Measurements from ENCODE around the gene HS6ST2.

Gene HS6ST2

GRCh38 chrX:132636080-132636479, 322.3 kb downstream of the HS6ST2 start:
- H3K9me3 ChIP-seq (ENCODE audit: control insufficient read depth in 1 of 2, low read length in 2 of 2) = no peaks in the 10 kb centered on the region
- H3K4me3 ChIP-seq (ENCODE audit: low read depth in 1 of 2, low read length in 2 of 2) = no peak overlapping the region
- no peaks in the 10 kb centered on the region for H3K4me1 ChIP-seq (ENCODE audit: control insufficient read depth in 1 of 2, insufficient read depth in 2 of 2, low read length in 2 of 2)
- H3K27me3 ChIP-seq (ENCODE audit: low read depth, low read length) = no peaks in the 10 kb centered on the region
- H3K36me3 ChIP-seq (ENCODE audit: control insufficient read depth in 1 of 2, insufficient read depth in 2 of 2, low read length in 2 of 2) = no peaks in the 10 kb centered on the region
- H3K27ac ChIP-seq (ENCODE audit: low read length) = no peak overlapping the region

GRCh38 chrX:132634521-132634920, 323.9 kb downstream of the HS6ST2 start:
- Histone ChIP-seq H3K27ac (ENCODE audit: low read length) (no peak overlapping the region), H3K9me3 (ENCODE audit: control insufficient read depth in 1 of 2, low read length in 2 of 2) (no peaks in the 10 kb centered on the region), H3K27me3 (ENCODE audit: low read depth, low read length) (no peaks in the 10 kb centered on the region), H3K36me3 (ENCODE audit: control insufficient read depth in 1 of 2, insufficient read depth in 2 of 2, low read length in 2 of 2) (no peaks in the 10 kb centered on the region), H3K4me3 (ENCODE audit: low read depth in 1 of 2, low read length in 2 of 2) (no peak overlapping the region), H3K4me1 (ENCODE audit: control insufficient read depth in 1 of 2, insufficient read depth in 2 of 2, low read length in 2 of 2) (no peaks in the 10 kb centered on the region)

- Histone ChIP-seq H3K27me3 (ENCODE audit: low read depth, low read length) (no peaks in the 10 kb centered on the region), H3K4me1 (ENCODE audit: control insufficient read depth in 1 of 2, insufficient read depth in 2 of 2, low read length in 2 of 2) (no peaks in the 10 kb centered on the region), H3K4me3 (ENCODE audit: low read depth in 1 of 2, low read length in 2 of 2) (no peak overlapping the region), H3K9me3 (ENCODE audit: control insufficient read depth in 1 of 2, low read length in 2 of 2) (no peaks in the 10 kb centered on the region), H3K27ac (ENCODE audit: low read length) (no peak overlapping the region), H3K36me3 (ENCODE audit: control insufficient read depth in 1 of 2, insufficient read depth in 2 of 2, low read length in 2 of 2) (no peaks in the 10 kb centered on the region)
These were observed 326.7 kb downstream of the HS6ST2 start for GRCh38 chrX:132631579-132632232.

- Histone ChIP-seq H3K36me3 (ENCODE audit: control insufficient read depth in 1 of 2, insufficient read depth in 2 of 2, low read length in 2 of 2) (no peaks in the 10 kb centered on the region), H3K27ac (ENCODE audit: low read length) (no peak overlapping the region), H3K9me3 (ENCODE audit: control insufficient read depth in 1 of 2, low read length in 2 of 2) (no peaks in the 10 kb centered on the region), H3K4me1 (ENCODE audit: control insufficient read depth in 1 of 2, insufficient read depth in 2 of 2, low read length in 2 of 2) (no peaks in the 10 kb centered on the region), H3K27me3 (ENCODE audit: low read depth, low read length) (no peaks in the 10 kb centered on the region), H3K4me3 (ENCODE audit: low read depth in 1 of 2, low read length in 2 of 2) (no peak overlapping the region)
These were observed 334.0 kb downstream of the HS6ST2 start for GRCh38 chrX:132624466-132624865.

GRCh38 chrX:132623942-132624341, 334.5 kb downstream of the HS6ST2 start:
- Histone ChIP-seq H3K4me3 (ENCODE audit: low read depth in 1 of 2, low read length in 2 of 2) (no peak overlapping the region), H3K36me3 (ENCODE audit: control insufficient read depth in 1 of 2, insufficient read depth in 2 of 2, low read length in 2 of 2) (no peaks in the 10 kb centered on the region), H3K9me3 (ENCODE audit: control insufficient read depth in 1 of 2, low read length in 2 of 2) (no peaks in the 10 kb centered on the region), H3K27me3 (ENCODE audit: low read depth, low read length) (no peaks in the 10 kb centered on the region), H3K4me1 (ENCODE audit: control insufficient read depth in 1 of 2, insufficient read depth in 2 of 2, low read length in 2 of 2) (no peaks in the 10 kb centered on the region), H3K27ac (ENCODE audit: low read length) (no peak overlapping the region)

- Histone ChIP-seq H3K9me3 (ENCODE audit: control insufficient read depth in 1 of 2, low read length in 2 of 2) (no peaks in the 10 kb centered on the region), H3K27me3 (ENCODE audit: low read depth, low read length) (no peaks in the 10 kb centered on the region), H3K4me1 (ENCODE audit: control insufficient read depth in 1 of 2, insufficient read depth in 2 of 2, low read length in 2 of 2) (no peaks in the 10 kb centered on the region), H3K4me3 (ENCODE audit: low read depth in 1 of 2, low read length in 2 of 2) (no peak overlapping the region), H3K36me3 (ENCODE audit: control insufficient read depth in 1 of 2, insufficient read depth in 2 of 2, low read length in 2 of 2) (no peaks in the 10 kb centered on the region), H3K27ac (ENCODE audit: low read length) (no peak overlapping the region)
These were observed 335.1 kb downstream of the HS6ST2 start for GRCh38 chrX:132623300-132623699.

GRCh38 chrX:132622130-132622529, 336.3 kb downstream of the HS6ST2 start:
- H3K4me1 ChIP-seq (ENCODE audit: control insufficient read depth in 1 of 2, insufficient read depth in 2 of 2, low read length in 2 of 2) = no peaks in the 10 kb centered on the region
- H3K4me3 ChIP-seq (ENCODE audit: low read depth in 1 of 2, low read length in 2 of 2) = no peak overlapping the region
- H3K27ac ChIP-seq (ENCODE audit: low read length) = no peak overlapping the region
- H3K9me3 ChIP-seq (ENCODE audit: control insufficient read depth in 1 of 2, low read length in 2 of 2) = no peaks in the 10 kb centered on the region
- H3K27me3 ChIP-seq (ENCODE audit: low read depth, low read length) = no peaks in the 10 kb centered on the region
- H3K36me3 ChIP-seq (ENCODE audit: control insufficient read depth in 1 of 2, insufficient read depth in 2 of 2, low read length in 2 of 2) = no peaks in the 10 kb centered on the region

GRCh38 chrX:132618810-132619209, 339.6 kb downstream of the HS6ST2 start:
- H3K27me3 ChIP-seq (ENCODE audit: low read depth, low read length) = no peaks in the 10 kb centered on the region
- H3K4me3 ChIP-seq (ENCODE audit: low read depth in 1 of 2, low read length in 2 of 2) = no peak overlapping the region
- no peaks in the 10 kb centered on the region for H3K36me3 ChIP-seq (ENCODE audit: control insufficient read depth in 1 of 2, insufficient read depth in 2 of 2, low read length in 2 of 2)
- H3K4me1 ChIP-seq (ENCODE audit: control insufficient read depth in 1 of 2, insufficient read depth in 2 of 2, low read length in 2 of 2) = no peaks in the 10 kb centered on the region
- no peak overlapping the region for H3K27ac ChIP-seq (ENCODE audit: low read length)
- no peaks in the 10 kb centered on the region for H3K9me3 ChIP-seq (ENCODE audit: control insufficient read depth in 1 of 2, low read length in 2 of 2)

DNA sequence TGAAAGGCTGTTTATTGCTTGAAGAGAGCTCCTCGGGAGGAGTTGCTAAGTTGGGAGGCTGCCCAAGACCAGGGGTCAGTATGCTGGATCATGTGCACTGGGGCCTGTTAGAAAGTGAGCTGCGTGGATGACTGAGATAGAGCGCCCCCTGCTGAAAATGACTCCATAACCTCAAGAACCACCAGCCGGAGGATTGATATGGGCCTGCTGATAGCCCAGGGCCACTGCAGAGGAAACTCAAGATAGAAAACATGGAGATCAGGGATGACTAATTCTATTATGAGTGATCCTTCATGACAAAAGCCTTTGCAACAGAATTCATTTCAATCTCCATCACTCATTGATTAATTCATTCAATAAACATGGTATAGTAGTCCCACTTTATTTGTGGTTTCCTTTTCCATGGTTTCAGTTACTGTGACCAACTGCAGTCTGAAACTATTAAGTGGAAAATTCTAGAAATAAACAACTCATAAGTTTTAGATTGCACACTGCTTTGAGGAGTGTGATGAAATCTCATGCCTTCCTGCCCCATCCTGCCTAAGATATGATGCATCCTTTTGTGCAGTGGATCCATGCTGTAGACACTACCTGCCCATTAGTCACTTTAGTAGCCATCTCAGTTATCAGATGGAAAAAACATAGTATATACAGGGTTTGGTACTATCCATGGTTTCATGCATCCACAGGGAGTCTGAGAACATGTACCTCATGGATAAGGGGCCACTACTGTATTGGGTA, 342.9 kb downstream of the HS6ST2 start:
- no peak overlapping the region for H3K27ac ChIP-seq (ENCODE audit: low read length)
- no peaks in the 10 kb centered on the region for H3K27me3 ChIP-seq (ENCODE audit: low read depth, low read length)
- no peaks in the 10 kb centered on the region for H3K4me1 ChIP-seq (ENCODE audit: control insufficient read depth in 1 of 2, insufficient read depth in 2 of 2, low read length in 2 of 2)
- H3K4me3 ChIP-seq (ENCODE audit: low read depth in 1 of 2, low read length in 2 of 2) = no peak overlapping the region
- H3K9me3 ChIP-seq (ENCODE audit: control insufficient read depth in 1 of 2, low read length in 2 of 2) = no peaks in the 10 kb centered on the region
- H3K36me3 ChIP-seq (ENCODE audit: control insufficient read depth in 1 of 2, insufficient read depth in 2 of 2, low read length in 2 of 2) = no peaks in the 10 kb centered on the region

- H3K4me1 ChIP-seq (ENCODE audit: control insufficient read depth in 1 of 2, insufficient read depth in 2 of 2, low read length in 2 of 2) = no peaks in the 10 kb centered on the region
- no peaks in the 10 kb centered on the region for H3K36me3 ChIP-seq (ENCODE audit: control insufficient read depth in 1 of 2, insufficient read depth in 2 of 2, low read length in 2 of 2)
- H3K9me3 ChIP-seq (ENCODE audit: control insufficient read depth in 1 of 2, low read length in 2 of 2) = no peaks in the 10 kb centered on the region
- H3K27me3 ChIP-seq (ENCODE audit: low read depth, low read length) = no peaks in the 10 kb centered on the region
- H3K27ac ChIP-seq (ENCODE audit: low read length) = no peak overlapping the region
- H3K4me3 ChIP-seq (ENCODE audit: low read depth in 1 of 2, low read length in 2 of 2) = no peak overlapping the region
These were observed 344.1 kb downstream of the HS6ST2 start for GRCh38 chrX:132614297-132614696.

- H3K4me1 ChIP-seq (ENCODE audit: control insufficient read depth in 1 of 2, insufficient read depth in 2 of 2, low read length in 2 of 2) = no peaks in the 10 kb centered on the region
- H3K4me3 ChIP-seq (ENCODE audit: low read depth in 1 of 2, low read length in 2 of 2) = no peak overlapping the region
- H3K27me3 ChIP-seq (ENCODE audit: low read depth, low read length) = no peaks in the 10 kb centered on the region
- no peaks in the 10 kb centered on the region for H3K9me3 ChIP-seq (ENCODE audit: control insufficient read depth in 1 of 2, low read length in 2 of 2)
- H3K27ac ChIP-seq (ENCODE audit: low read length) = no peak overlapping the region
- no peaks in the 10 kb centered on the region for H3K36me3 ChIP-seq (ENCODE audit: control insufficient read depth in 1 of 2, insufficient read depth in 2 of 2, low read length in 2 of 2)
These were observed 344.6 kb downstream of the HS6ST2 start for GRCh38 chrX:132613801-132614200.

Measured in muscle layer of duodenum (tissue), 2 donors.